Amniotic stem cell (primary cell): ENCODE measurements around the gene IL4R.
A peak's percentile ranks its signal among the peaks of the same experiment; 100 is the strongest.

Experiments used
- DNase-seq: peaks from one replicate; lab custom pipeline; 2025; lab: John Stamatoyannopoulos, UW

Gene IL4R

DNA sequence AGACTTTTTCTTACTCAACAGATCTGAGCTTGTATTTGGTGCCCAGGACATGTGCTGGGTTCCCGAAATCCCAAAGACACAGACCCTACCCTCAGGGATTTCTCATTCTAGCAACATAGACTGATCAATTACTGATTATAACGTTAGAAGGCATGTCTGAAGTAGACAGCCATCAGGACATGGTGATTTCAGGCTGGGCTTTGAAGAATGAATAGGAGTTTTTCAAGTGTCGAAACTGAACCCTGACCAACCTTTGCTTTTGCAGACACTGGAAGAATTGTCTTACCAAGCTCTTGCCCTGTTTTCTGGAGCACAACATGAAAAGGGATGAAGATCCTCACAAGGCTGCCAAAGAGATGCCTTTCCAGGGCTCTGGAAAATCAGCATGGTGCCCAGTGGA, 48.2 kb downstream of the IL4R start:
- DNase-seq, result no peak

DNA sequence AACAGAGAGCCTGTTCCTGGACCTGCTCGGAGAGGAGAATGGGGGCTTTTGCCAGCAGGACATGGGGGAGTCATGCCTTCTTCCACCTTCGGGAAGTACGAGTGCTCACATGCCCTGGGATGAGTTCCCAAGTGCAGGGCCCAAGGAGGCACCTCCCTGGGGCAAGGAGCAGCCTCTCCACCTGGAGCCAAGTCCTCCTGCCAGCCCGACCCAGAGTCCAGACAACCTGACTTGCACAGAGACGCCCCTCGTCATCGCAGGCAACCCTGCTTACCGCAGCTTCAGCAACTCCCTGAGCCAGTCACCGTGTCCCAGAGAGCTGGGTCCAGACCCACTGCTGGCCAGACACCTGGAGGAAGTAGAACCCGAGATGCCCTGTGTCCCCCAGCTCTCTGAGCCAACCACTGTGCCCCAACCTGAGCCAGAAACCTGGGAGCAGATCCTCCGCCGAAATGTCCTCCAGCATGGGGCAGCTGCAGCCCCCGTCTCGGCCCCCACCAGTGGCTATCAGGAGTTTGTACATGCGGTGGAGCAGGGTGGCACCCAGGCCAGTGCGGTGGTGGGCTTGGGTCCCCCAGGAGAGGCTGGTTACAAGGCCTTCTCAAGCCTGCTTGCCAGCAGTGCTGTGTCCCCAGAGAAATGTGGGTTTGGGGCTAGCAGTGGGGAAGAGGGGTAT, 48.9 kb downstream of the IL4R start:
- DNase-seq, result no peak

DNA sequence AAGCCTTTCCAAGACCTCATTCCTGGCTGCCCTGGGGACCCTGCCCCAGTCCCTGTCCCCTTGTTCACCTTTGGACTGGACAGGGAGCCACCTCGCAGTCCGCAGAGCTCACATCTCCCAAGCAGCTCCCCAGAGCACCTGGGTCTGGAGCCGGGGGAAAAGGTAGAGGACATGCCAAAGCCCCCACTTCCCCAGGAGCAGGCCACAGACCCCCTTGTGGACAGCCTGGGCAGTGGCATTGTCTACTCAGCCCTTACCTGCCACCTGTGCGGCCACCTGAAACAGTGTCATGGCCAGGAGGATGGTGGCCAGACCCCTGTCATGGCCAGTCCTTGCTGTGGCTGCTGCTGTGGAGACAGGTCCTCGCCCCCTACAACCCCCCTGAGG, 49.5 kb downstream of the IL4R start:
- no peak for DNase-seq

DNA sequence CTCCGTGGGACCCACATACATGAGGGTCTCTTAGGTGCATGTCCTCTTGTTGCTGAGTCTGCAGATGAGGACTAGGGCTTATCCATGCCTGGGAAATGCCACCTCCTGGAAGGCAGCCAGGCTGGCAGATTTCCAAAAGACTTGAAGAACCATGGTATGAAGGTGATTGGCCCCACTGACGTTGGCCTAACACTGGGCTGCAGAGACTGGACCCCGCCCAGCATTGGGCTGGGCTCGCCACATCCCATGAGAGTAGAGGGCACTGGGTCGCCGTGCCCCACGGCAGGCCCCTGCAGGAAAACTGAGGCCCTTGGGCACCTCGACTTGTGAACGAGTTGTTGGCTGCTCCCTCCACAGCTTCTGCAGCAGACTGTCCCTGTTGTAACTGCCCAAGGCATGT, 50.0 kb downstream of the IL4R start:
- no peak for DNase-seq

DNA sequence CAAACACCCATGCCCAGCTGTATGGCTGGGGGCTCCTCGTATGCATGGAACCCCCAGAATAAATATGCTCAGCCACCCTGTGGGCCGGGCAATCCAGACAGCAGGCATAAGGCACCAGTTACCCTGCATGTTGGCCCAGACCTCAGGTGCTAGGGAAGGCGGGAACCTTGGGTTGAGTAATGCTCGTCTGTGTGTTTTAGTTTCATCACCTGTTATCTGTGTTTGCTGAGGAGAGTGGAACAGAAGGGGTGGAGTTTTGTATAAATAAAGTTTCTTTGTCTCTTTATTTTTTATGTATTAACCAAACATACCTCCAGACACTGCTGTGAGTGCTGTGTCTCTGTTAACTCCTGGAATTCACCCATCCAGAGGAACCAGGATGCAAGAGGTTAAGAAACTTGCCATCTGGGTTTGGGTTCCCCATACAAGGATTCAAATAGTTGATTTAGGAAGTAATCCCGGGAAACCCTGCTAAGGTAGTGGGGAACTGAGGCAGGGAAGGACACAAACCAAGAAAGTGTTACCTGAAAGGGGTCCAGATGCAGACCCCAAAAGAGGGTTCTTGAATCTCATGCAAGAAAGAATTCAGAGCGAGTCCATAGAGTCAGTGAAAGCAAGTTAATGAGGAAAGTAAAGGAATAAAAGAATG, 50.8 kb downstream of the IL4R start:
- DNase-seq, result no peak

DNA sequence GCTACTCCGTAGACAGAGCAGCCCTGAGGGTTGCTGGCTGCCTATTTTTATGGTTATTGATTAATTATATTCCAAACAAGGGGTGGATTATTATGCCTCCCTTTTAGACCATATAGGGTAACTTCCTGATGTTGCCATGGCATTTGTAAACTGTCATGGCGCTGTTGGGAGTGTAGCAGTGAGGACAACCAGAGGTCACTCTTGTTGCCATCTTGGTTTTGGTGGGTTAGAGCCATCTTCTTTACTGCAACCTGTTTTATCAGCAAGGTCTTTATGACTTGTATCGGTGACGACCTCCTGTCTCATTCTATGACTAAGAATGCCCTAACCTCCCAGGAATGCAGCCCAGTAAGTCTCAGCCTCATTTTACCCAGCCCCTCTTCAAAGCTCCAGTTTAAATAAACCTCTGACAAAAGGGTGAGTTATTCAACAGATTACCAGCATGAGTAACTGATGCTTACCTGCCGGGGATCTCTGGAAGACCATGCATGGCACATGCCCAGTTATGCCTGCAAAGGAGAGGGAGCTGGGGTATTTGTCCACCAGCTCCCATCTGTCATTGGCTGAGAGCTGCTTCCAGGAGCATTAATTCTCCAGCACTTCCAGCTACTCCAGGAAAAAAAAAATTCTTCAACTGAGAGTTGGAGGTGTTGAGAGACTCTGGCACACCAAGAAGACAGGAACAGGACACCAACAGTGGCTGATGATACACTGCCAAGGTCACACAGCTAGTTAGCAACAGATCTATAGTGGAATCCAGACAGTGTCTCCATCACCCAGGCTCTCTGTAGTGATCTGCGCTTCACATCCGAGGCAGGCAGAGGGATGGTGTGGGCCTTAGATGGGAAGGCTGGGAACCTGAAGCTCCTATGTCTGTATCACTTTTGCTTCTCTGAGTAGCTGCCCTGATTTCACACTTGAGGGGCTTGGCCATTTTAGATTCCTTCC, 51.6 kb downstream of the IL4R start:
- DNase-seq, result no peak

DNA sequence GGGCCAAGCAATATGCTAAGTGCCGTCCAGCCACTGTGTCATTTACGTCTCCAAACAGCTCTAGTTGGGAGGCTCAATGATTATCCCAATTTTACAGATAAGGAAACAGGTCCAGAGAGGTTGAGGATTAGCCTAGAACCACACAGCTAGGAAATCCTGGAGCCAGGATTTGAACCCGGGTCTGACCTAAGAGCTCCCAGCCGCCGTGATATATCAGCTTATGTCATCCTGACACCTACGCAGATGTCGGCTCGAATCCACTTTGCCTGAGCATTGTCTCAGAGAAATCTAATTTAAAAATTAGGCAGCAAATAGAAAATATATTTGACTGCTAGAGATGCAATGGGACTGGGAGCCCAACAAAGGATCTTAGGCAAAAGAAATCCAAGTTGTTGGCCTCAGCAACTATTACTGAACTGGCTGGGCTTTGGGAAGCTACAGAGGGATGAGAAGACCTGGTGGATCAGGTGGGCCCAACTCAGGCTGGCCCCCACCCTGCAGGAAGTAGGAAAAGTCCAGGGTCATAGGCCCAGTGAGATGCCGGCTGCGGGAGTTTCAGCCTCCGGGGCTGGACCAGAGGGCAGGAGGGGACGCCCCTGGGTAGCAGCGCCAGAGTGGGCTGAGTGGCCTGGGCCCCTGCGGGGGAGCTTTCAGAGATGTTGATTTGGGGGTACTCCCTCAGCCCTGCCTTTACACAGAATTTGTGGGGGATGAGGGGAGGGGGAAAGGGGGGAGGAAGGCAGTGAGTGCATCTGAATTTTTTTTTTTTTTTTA, 53.1 kb downstream of the IL4R start:
- no peak for DNase-seq

DNA sequence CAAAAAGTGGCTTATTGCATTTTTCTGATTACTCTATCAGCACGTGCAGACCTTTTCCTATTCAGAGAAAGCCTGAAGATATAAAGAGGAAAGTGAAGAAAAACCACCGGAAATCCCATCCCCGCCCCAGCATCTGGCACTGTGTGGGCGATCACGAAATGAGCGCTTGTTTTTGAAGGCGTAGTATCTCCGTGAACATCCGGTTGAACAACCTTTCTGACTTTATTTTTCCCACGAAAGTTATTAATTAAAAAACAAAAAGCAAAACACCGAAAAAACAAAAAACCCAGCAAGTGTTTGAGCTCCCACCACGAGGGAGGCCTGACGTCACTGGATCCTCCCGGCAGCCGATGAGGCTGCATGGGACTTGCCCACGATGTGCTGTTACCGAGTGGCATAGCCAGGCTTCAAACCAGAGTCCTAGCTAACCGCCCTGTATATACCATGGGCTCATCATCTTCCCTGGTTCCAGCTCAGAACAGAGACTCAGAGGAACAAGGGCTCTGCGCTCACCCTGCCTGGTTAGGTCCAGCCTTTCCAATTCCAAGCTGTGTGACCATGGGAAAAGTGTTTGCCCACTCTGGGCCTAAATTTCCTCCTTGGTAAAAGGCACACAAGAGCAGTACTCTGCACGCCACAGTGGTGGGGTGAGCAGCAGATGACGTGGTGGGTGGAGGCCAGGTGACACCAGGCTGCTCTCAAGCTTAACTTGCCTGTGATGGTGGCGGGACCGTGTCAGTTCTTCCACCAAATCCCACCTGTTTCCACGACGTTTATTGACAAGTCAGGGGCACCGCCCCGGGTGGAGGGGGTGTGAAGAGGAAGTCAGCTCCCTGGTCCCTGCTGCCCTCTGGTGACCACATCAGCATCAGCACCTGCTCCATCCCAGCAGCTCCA, 53.9 kb downstream of the IL4R start:
- DNase-seq, result peak; percentile 26

DNA sequence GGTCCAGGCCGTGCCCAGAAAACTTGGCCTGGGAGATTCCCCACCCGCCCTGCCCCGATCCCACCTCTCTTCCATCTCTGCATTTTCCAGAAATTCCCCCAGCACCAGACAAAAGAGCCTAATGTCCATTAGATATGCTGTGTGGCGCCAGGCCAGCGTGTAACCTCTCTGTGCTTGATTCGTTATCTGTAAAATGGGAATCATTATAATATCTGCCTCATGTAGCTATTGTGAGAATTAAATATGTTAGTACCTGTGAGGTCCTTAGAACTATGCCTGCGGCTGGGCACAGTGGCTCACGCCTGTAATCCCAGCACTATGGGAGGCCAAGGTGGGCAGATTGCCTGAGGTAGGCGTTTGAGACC, 54.6 kb downstream of the IL4R start:
- no peak for DNase-seq

DNA sequence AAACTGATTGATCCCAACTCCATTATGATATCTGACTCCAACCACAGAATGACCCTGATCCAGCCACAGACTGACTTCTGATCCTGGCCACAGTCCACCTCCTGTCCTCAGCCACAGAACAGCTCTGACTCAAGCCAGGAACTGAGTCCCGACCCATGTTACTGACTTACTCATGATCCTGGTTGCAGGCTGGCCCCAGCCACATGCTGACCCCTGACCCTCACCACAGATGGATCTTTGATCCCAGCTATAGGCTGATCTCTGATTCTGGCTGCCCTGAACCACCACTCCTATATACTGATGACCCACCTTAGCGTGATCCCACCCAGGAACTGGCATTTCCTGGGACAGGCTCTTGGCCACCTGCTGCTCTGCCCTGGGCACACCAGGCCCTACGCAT, 56.0 kb downstream of the IL4R start:
- no peak for DNase-seq

DNA sequence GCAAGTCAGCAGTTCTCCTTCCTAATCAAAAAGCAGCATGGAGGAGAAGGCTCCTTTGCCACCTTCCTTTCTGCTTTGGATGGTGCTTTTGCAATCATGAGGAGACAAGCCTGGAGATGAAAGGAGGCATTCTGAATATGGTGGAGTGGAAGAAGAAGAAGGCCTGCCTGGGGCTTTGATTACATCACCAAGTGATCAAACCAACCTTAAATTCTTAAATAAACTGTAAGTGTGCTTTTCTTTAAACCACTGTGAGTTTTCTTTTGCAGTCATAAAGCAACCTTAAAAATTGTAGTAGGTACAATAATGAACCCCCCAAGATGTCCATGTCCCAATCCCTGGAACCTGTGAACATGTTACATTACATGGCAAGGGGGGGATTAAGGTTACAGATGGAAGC, 56.5 kb downstream of the IL4R start:
- DNase-seq, result no peak

DNA sequence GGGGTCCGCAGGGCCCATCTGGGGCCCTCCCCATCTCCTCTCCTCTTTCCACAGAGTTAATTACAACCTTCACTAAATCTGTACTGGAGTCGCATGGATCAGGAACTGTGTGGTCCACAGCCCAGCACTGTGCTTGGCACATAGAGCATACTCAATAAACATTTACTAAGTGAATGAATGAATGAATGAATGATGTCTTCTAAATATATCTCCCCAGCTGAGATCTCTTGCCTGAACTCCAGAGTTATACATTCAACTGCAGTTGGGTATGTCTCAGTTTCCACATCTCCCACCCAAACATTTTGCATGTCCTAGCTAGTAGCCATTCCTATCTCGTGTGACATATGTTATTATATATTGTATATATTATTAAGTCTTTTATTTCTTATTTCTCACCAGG, 59.5 kb downstream of the IL4R start:
- DNase-seq, result no peak

DNA sequence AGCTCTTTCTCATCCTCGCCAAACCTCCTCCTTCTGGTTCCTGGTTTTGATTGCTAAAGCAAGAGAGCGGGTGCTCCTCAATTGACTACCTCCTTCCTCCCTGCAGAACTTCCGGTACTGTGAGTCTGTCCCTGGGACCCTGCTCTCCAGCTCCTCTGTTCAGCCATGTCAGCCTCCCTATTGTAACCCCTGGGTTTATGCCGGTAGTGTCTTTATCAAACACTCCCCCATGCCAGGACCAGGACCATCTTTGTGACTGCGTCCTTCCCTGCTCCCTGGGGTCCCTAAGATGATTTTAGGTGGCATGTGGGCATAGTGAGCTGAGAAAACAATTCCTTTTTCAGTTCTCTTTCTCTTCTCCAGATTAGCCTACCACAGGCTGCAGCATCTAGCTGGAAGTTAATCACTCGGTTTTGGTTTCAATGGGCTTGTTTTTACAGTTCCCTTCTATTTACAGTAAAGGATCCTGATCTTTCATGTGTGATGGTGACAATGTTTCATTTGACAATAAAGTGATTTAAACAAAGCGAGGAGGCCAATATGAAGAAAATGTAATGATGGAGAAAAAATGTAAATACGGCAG, 60.5 kb downstream of the IL4R start:
- no peak for DNase-seq

DNA sequence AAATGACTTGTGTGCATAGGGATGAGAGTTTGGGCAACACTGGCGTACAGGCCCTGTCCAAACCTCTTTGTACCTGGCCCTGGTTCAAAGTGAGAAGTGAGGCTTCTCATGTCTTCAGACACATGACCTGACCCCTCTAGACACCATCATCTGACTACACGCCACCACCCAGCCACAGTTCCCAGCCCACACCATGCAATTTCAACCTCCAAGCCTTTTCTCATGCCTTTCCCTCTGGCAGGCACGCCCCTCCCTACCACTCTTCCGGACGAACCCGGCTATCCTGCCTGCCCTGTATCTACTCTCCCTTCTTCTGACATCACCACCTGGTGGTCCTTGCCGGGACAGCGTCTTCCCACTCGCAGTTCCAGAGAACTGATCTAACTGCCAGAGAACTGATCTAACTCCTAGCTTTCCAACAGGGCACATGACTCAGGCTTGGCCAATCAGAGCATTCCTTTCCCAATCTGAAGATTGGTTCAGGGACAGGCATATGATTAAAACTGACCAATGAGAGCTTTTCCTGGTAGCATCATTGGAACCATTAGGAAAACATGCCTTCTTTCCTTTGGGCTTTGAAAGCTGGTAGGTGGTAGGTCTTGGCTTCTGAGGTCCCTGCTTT, 61.1 kb downstream of the IL4R start:
- DNase-seq, result peak; percentile 21

DNA sequence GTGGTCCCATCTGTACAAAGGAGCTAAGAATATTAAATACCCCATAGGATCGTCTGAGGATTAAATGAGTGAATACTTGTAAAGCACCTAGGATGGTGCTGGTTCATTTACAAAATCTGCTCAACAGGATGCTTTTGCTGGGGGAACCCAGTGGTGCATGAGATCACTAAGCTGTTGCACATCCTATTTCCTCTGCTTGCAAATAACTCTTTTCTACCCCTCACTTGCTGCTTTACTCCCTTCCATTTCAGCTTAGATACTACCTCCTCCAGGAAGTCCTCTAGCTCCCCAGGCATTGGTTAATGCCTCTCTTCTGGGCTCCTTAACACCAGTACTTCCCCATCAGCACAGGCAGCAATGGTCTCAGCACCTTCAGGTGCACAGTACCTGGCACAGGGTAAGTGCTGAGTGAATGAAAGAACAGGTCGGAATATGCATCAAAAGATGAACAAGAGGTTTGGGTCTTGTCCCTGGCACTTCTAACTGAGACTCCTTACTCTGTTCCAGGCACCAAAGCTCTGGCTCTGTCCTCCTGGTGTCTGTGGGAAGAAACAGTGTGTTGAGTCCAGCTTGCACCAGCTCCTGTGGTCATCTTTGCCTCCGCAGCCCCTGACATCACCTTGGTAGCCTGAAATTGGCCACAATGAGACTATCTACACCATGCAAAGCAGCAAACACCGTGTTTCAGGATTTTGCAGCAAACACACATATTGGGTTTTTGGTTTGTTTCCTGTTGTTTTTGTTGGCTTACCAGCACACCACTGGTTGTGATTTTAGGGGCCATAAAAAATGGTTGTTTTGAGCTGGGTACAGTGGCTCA, 64.1 kb downstream of the IL4R start:
- DNase-seq, result no peak

DNA sequence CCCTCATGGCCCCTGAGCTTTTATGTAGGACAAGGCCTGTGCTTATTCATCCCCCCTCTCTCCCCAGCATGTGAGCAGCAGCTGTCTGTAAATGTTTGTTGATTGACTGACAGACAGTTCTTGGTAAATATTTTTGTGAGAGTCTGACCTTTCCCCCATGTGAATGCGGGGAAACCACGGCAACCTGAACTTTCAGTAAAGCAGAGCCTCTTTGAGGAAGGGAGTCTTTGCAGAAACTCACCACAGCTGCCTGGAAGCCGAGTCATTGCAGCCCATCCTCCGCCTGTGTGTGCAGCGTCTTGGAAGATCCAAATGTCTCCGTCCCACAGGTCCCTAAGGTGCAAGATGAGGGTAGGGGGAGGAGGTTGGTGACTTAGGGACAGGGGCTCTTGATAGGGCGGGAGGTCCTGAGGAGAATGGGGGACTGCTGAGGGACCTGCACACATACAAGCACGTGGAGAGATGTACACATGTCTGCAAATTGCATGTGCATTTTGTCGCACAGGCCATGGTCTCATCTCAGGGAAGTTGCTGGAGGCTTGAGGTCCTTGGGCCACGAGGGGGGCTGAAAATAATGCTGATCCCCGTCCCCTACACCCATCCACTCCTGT, 65.2 kb downstream of the IL4R start:
- no peak for DNase-seq

DNA sequence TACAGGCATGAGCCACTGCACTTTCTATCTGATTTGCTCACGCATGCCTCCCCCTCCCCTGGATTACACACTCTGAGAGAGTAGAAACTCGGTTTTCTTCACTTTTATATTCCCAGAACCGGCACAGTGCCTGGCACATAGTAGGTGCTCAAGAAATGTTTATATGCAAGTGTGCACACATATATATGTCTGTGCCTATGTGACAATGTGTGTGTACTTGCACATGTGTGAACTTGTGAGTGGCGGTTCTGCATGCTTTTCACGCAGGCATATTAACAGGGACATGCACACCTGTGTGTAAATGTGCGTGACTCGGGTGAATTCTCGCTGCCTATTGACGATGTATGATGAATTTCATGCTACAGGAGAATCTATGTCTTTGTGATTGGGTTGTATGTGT, 66.1 kb downstream of the IL4R start:
- no peak for DNase-seq

DNA sequence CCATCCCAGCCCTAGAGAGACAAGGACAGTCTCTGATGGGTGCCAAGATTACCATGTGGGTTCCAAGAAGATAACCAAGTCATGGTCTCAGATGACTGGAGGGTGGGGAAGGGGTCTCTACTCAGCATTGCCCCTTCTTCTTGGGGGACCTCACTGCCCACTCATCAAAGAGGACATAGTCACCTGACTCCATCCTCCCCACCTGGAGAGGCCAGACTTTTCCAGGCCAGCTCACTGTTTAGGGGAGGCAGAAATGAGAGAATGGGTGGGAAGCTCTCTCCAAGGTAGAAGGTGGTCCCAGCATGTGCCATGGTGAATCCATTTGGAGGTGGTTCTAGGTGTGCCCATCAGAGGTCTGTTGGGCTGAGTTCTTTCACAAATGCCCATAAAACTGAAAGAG, 67.5 kb downstream of the IL4R start:
- no peak for DNase-seq
